SK-N-MC (cell line): Measurements from ENCODE around the gene REEP3.

Experiments
- DNase-seq: peaks from one replicate; pipeline ENCODE4 v3.0.0-alpha.2; 2011; ENCODE audit warnings: low read depth, low spot score
- H3K27ac ChIP-seq: fragments of 200-600 bp; sonication (generic); 2 replicates; pipeline ENCODE4 v1.5.1; 2016; ENCODE audit warnings: mixed run types
- H3K36me3 ChIP-seq: fragments of 200-600 bp; sonication (generic); 2 replicates; pipeline ENCODE4 v1.6.1; 2017; ENCODE audit warnings: antibody characterized with exemption, low read length, mixed read lengths; ENCODE audit not compliant: insufficient read depth
- H3K4me3 ChIP-seq: fragments of 200-600 bp; sonication (generic); 2 replicates; pipeline ENCODE4 v1.5.1; 2016
- H3K9ac ChIP-seq: fragments of 200-600 bp; sonication (generic); 2 replicates; pipeline ENCODE4 v1.8.0; 2017; ENCODE audit warnings: mixed run types, mixed read lengths; ENCODE audit not compliant: insufficient read length
- H3K9me3 ChIP-seq: fragments of 200-600 bp; sonication (generic); 2 replicates; pipeline ENCODE4 v1.6.1; 2017; ENCODE audit warnings: low read depth, mild to moderate bottlenecking, antibody characterized with exemption, low read length, moderate library complexity, mixed read lengths
- EZH2 ChIP-seq: fragments of 200-600 bp; sonication (generic); IDR thresholded peaks from one replicate; pipeline ENCODE4 v1.6.1; 2017; ENCODE audit warnings: antibody characterized with exemption
- FOXP2 ChIP-seq: optimal IDR thresholded peaks from 2 replicates; pipeline ENCODE3; 2011; ENCODE audit warnings: mild to moderate bottlenecking, moderate library complexity; ENCODE audit not compliant: insufficient read depth; ENCODE audit errors: extremely low read length, control extremely low read depth
- POLR2AphosphoS5 ChIP-seq: IDR thresholded peaks from 2 replicates; pipeline ENCODE4 v1.6.1; 2012; ENCODE audit warnings: mild to moderate bottlenecking, low read depth, low read length, borderline replicate concordance

The REEP3 gene

GRCh38 chr10:63520500-63521415 is at the start of gene REEP3:
Gene REEP3, plus strand, starts transcription at chr10:63521401. Its CDS starts 145 bp downstream, at chr10:63521546.
- H3K9ac ChIP-seq: peak within 1 kb of the TSS; percentile 81
- no peaks in the 10 kb centered on the region for H3K36me3 ChIP-seq
- no peaks in the 10 kb centered on the region for H3K9me3 ChIP-seq
- DNase-seq: no peak
- H3K4me3 ChIP-seq: peak within 1 kb of the TSS; percentile 85
- no peak for TF ChIP-seq FOXP2
- peak within 1 kb of the TSS; percentile 73; the same call in 1 of the 2 replicates for H3K27ac ChIP-seq

- no peak overlapping the region for H3K27ac ChIP-seq
- DNase-seq: no peak
- no peaks in the 10 kb centered on the region for H3K9me3 ChIP-seq
- H3K36me3 ChIP-seq: no peaks in the 10 kb centered on the region
- no peak for TF ChIP-seq EZH2
- TF ChIP-seq POLR2AphosphoS5: no peak
- TF ChIP-seq FOXP2: no peak
- H3K9ac ChIP-seq: no peak overlapping the region
- no peak overlapping the region for H3K4me3 ChIP-seq
Measured at GRCh38 chr10:63474488-63474887, 46.7 kb upstream of the REEP3 start.

GRCh38 chr10:63477927-63478326 is 43.3 kb upstream of the REEP3 start:
- TF ChIP-seq POLR2AphosphoS5 (no peak), FOXP2 (no peak), EZH2 (no peak)
- no peaks in the 10 kb centered on the region for H3K9me3 ChIP-seq
- no peak overlapping the region for H3K27ac ChIP-seq
- no peak overlapping the region for H3K4me3 ChIP-seq
- DNase-seq: no peak
- no peaks in the 10 kb centered on the region for H3K36me3 ChIP-seq
- no peak overlapping the region for H3K9ac ChIP-seq

- no peak overlapping the region for H3K4me3 ChIP-seq
- no peak for TF ChIP-seq POLR2AphosphoS5
- no peak for TF ChIP-seq FOXP2
- no peak for TF ChIP-seq EZH2
- DNase-seq: no peak
Measured at GRCh38 chr10:63478564-63478963, 42.6 kb upstream of the REEP3 start.

GRCh38 chr10:63480237-63480636 is 41.0 kb upstream of the REEP3 start:
- DNase-seq: no peak
- TF ChIP-seq FOXP2: no peak
- no peak for TF ChIP-seq POLR2AphosphoS5
- no peak for TF ChIP-seq EZH2
- Histone ChIP-seq H3K9me3 (no peaks in the 10 kb centered on the region), H3K4me3 (no peak overlapping the region), H3K9ac (no peak overlapping the region), H3K27ac (no peak overlapping the region), H3K36me3 (no peaks in the 10 kb centered on the region)

More at GRCh38 chr10:63478564-63478963, 42.6 kb upstream of the REEP3 start:
- Histone ChIP-seq H3K9me3 (no peaks in the 10 kb centered on the region), H3K9ac (no peak overlapping the region), H3K36me3 (no peaks in the 10 kb centered on the region), H3K27ac (no peak overlapping the region)

GRCh38 chr10:63481815-63482421 is 39.3 kb upstream of the REEP3 start:
- H3K36me3 ChIP-seq: no peaks in the 10 kb centered on the region
- H3K9ac ChIP-seq: peak overlapping the region; percentile 41
- no peak overlapping the region for H3K4me3 ChIP-seq
- no peaks in the 10 kb centered on the region for H3K9me3 ChIP-seq
- no peak for DNase-seq
- TF ChIP-seq POLR2AphosphoS5 (no peak), FOXP2 (no peak), EZH2 (no peak)
- H3K27ac ChIP-seq: peak overlapping the region; percentile 57; the same call in 1 of the 2 replicates

GRCh38 chr10:63483983-63484382 is 37.2 kb upstream of the REEP3 start:
- no peak overlapping the region for H3K4me3 ChIP-seq
- no peak for DNase-seq
- no peaks in the 10 kb centered on the region for H3K9me3 ChIP-seq
- H3K36me3 ChIP-seq: no peaks in the 10 kb centered on the region
- no peak overlapping the region for H3K9ac ChIP-seq
- no peak overlapping the region for H3K27ac ChIP-seq
- TF ChIP-seq FOXP2: no peak
- TF ChIP-seq POLR2AphosphoS5: no peak
- no peak for TF ChIP-seq EZH2

GRCh38 chr10:63487990-63488389 is 33.2 kb upstream of the REEP3 start:
- no peak overlapping the region for H3K27ac ChIP-seq
- H3K9me3 ChIP-seq: no peaks in the 10 kb centered on the region
- no peak for DNase-seq
- no peaks in the 10 kb centered on the region; the same call in 1 of the 2 replicates for H3K36me3 ChIP-seq
- no peak overlapping the region for H3K9ac ChIP-seq
- no peak overlapping the region for H3K4me3 ChIP-seq
- TF ChIP-seq FOXP2: no peak
- no peak for TF ChIP-seq EZH2
- TF ChIP-seq POLR2AphosphoS5: no peak
